Putamen (tissue), 1 donor: ENCODE results near the gene PCDHA8.
"Not testable (repeated sequence)": the region's sequence is repeated elsewhere in the genome, so short reads cannot be mapped to it uniquely, and the experiment has no call there.

Experiments
- DNase-seq: peaks from one replicate; pipeline ENCODE4 v3.0.0-alpha.2; 2016; ENCODE audit warnings: low spot score

Gene PCDHA8

GRCh38 chr5:140840978-140841962 lies at the start of gene PCDHA8:
PCDHA8 (plus strand) TSS chr5:140841187; CDS start chr5:140841322, 135 bp downstream.
- no peak for DNase-seq

- no peak for DNase-seq
Measured at GRCh38 chr5:140794595-140795258, 46.3 kb upstream of the PCDHA8 start, which contains the start of gene PCDHA2. PCDHA2 (plus strand) TSS chr5:140794852.

- DNase-seq: no peak
Measured at GRCh38 chr5:140795259-140795641, 45.7 kb upstream of the PCDHA8 start.

- DNase-seq: not testable (repeated sequence)
Measured at GRCh38 chr5:140796072-140796717, 44.8 kb upstream of the PCDHA8 start.

GRCh38 chr5:140796718-140797095 lies 44.3 kb upstream of the PCDHA8 start:
- DNase-seq: no peak

- peak; percentile 42 for DNase-seq
Measured at GRCh38 chr5:140800816-140801493, 40.0 kb upstream of the PCDHA8 start, which contains the start of gene PCDHA3. PCDHA3 (plus strand) TSS chr5:140801057.

- peak; percentile 28 for DNase-seq
Measured at GRCh38 chr5:140801494-140801841, 39.5 kb upstream of the PCDHA8 start.

- DNase-seq: not testable (repeated sequence)
Measured at GRCh38 chr5:140802381-140802780, 38.6 kb upstream of the PCDHA8 start.

GRCh38 chr5:140802781-140803271 lies 38.2 kb upstream of the PCDHA8 start:
- DNase-seq: no peak

- DNase-seq: no peak
Measured at GRCh38 chr5:140806834-140807775, 33.9 kb upstream of the PCDHA8 start, which contains the start of gene PCDHA4. PCDHA4 (plus strand) TSS chr5:140807068.

- not testable (repeated sequence) for DNase-seq
Measured at GRCh38 chr5:140808241-140808888, 32.6 kb upstream of the PCDHA8 start.

- no peak for DNase-seq
Measured at GRCh38 chr5:140808889-140809291, 32.1 kb upstream of the PCDHA8 start.

- no peak for DNase-seq
Measured at GRCh38 chr5:140821375-140822280, 19.4 kb upstream of the PCDHA8 start, which contains the start of gene PCDHA5. PCDHA5 (plus strand) TSS chr5:140821613.

- no peak for DNase-seq
Measured at GRCh38 chr5:140822281-140822629, 18.7 kb upstream of the PCDHA8 start.

- DNase-seq: not testable (repeated sequence)
Measured at GRCh38 chr5:140822969-140823368, 18.0 kb upstream of the PCDHA8 start.

GRCh38 chr5:140823475-140823874 lies 17.5 kb upstream of the PCDHA8 start:
- DNase-seq: no peak

GRCh38 chr5:140827704-140828361 lies 13.2 kb upstream of the PCDHA8 start, which contains the start of gene PCDHA6:
PCDHA6 (plus strand) TSS chr5:140827960; CDS start chr5:140828092, 132 bp downstream.
- DNase-seq: no peak

- no peak for DNase-seq
Measured at GRCh38 chr5:140828362-140828737, 12.6 kb upstream of the PCDHA8 start.
